OCI-LY7 (cell line): ENCODE measurements around the gene SASH3. TPM values are rescaled to one million over a fixed set of nuclear protein-coding genes. Genes with fewer than 3 reads are reported as not detected.
A peak's percentile ranks its signal among the peaks of the same experiment; 100 is the strongest.

Experiments used
- BruUV-seq: library from RNA; stranded (reverse); fragments of 400-500 nt; replicated peaks from 2 replicates; lab custom pipeline; 2021; lab: Mats Ljungman, UMichigan
- CTCF ChIA-PET: fragments of 300-600 bp; sonication (Branson Sonifier 250); formaldehyde crosslinking; loops from one replicate; lab custom pipeline; 2022; ENCODE audit warnings: antibody characterized with exemption; ENCODE audit not compliant: unreplicated experiment; lab: Charles Lee
- POLR2A ChIA-PET: fragments of 300-600 bp; sonication (Branson Sonifier 250); formaldehyde crosslinking; loops from one replicate; lab custom pipeline; 2022; ENCODE audit warnings: antibody characterized with exemption; lab: Charles Lee
- DNase-seq: peaks from one replicate; pipeline ENCODE4 v3.0.0-alpha.2; 2015; ENCODE audit warnings: low spot score
- H2AFZ ChIP-seq: fragments of 200-600 bp; sonication (generic), shearing (Covaris generic); 2 replicates; pipeline ENCODE4 v1.6.1; 2014; ENCODE audit warnings: mild to moderate bottlenecking, antibody characterized with exemption, low read length, moderate library complexity
- H3K27ac ChIP-seq: fragments of 200-600 bp; sonication (generic); 2 replicates; pipeline ENCODE4 v1.5.1; 2014; ENCODE audit warnings: mixed run types, low read depth, mild to moderate bottlenecking, moderate library complexity, low read length, inconsistent platforms; ENCODE audit not compliant: poor library complexity, severe bottlenecking
- H3K36me3 ChIP-seq: fragments of 200-600 bp; sonication (generic); 2 replicates; pipeline ENCODE4 v1.6.1; 2014; ENCODE audit warnings: mild to moderate bottlenecking, antibody characterized with exemption, low read length, moderate library complexity, mixed read lengths; ENCODE audit not compliant: insufficient read depth
- H3K4me1 ChIP-seq: fragments of 200-600 bp; sonication (generic); 2 replicates; pipeline ENCODE4 v1.5.1; 2014; ENCODE audit warnings: mild to moderate bottlenecking, low read length; ENCODE audit not compliant: insufficient read depth, poor library complexity, severe bottlenecking
- H3K4me2 ChIP-seq: fragments of 200-600 bp; sonication (generic); 2 replicates; pipeline ENCODE4 v1.6.1; 2014; ENCODE audit warnings: mild to moderate bottlenecking, low read length
- H3K4me3 ChIP-seq: fragments of 200-600 bp; sonication (generic); 2 replicates; pipeline ENCODE4 v1.5.1; 2014; ENCODE audit warnings: mild to moderate bottlenecking, low read depth, low read length; ENCODE audit not compliant: poor library complexity, severe bottlenecking
- H3K79me2 ChIP-seq: fragments of 200-600 bp; sonication (generic); 2 replicates; pipeline ENCODE4 v1.6.1; 2016; ENCODE audit warnings: low read depth, mild to moderate bottlenecking, low read length, moderate library complexity, mixed read lengths; ENCODE audit not compliant: insufficient read depth
- H3K9me2 ChIP-seq: fragments of 200-600 bp; sonication (generic); 2 replicates; pipeline ENCODE4 v1.6.1; 2016; ENCODE audit warnings: mild to moderate bottlenecking, low read length, mixed read lengths; ENCODE audit not compliant: insufficient read depth
- H3K9me3 ChIP-seq: fragments of 200-600 bp; sonication (generic); 2 replicates; pipeline ENCODE4 v1.6.1; 2014; ENCODE audit warnings: mild to moderate bottlenecking, mixed run types, low read length, mixed read lengths
- H4K20me1 ChIP-seq: fragments of 200-600 bp; sonication (generic); 2 replicates; pipeline ENCODE4 v1.6.1; 2014; ENCODE audit warnings: mild to moderate bottlenecking, antibody characterized with exemption, low read length, moderate library complexity, mixed read lengths; ENCODE audit not compliant: insufficient read depth
- EZH2phosphoT487 ChIP-seq: fragments of 200-600 bp; sonication (generic); IDR thresholded peaks from 2 replicates; pipeline ENCODE4 v1.6.1; 2018; ENCODE audit warnings: low read depth, borderline replicate concordance, mild to moderate bottlenecking, mixed run types, antibody characterized with exemption, low read length, moderate library complexity, mixed read lengths
- intact Hi-C: fragments of 100-400 bp; cut with micrococcal nuclease; formaldehyde crosslinking; loops from one replicate; pipeline ENCODE4 v1.10.0; 2022; ENCODE audit not compliant: unreplicated experiment
- total RNA-seq, 2 experiments: library from RNA; depleted of rRNA in 1 of 2; stranded (reverse); fragments of >200 nt in 1 of 2; shearing (Covaris generic) in 1 of 2; gene quantifications; 2 replicates each; pipeline ENCODE4 v1.2.3, GENCODE V29; 2014 to 2022
- TF ChIP-seq, protein P1 (sequence below): fragments of 200-600 bp; sonication (generic); conservative IDR thresholded peaks from 2 replicates; pipeline ENCODE4 v1.5.1; 2014; ENCODE audit warnings: mild to moderate bottlenecking, antibody characterized with exemption, low read length, moderate library complexity, mixed read lengths

The SASH3 gene
- total RNA-seq, 2 experiments from 2014 or later = 157 to 194 TPM

DNA sequence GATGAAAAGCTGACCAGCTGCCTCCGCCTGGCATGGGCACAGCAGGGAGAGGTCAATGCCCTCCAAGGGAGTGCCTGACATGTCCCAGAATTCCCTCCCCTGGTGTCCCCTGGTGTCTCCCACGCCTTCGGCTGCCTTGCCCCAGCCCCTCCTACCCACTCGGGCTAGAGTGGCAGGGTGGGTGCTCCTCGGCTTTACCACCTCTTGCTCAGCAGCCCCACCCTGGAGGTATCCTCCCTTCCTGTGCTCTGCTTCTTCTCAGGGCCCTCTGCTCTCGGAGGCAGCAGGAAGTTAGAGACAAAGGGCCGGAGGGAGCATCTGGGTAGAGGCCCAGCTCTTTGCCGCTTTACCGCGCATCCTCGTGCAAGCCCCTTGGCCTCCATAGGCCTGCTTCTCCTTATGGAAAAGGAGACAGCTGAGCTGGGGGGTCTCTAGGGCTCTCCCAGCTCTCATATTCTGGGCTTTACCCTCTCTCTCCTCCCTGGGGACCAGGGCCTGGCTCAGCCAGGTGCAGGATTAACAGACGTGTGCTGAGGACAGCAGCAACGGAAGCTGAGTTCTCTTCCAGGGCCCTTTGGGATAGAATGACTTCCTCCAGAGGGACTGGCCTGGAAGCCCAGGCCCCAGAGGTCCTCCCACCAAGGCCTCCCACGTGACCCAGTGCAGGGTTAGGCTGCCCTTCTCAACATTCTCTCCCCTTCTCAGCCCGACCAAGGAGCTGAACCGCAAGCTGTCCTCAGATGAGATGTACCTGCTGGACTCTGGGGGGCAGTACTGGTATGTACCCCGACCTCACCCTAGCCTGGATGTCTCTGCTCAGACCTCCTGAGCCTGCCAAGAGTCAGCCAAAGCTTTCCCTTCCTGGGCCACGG is 23.7 kb upstream of the SASH3 start:
- H3K9me3 ChIP-seq = no peaks in the 10 kb centered on the region
- no peaks in the 10 kb centered on the region for H3K9me2 ChIP-seq
- no peaks in the 10 kb centered on the region for H3K36me3 ChIP-seq
- BruUV-seq = no TSS peak
- H3K79me2 ChIP-seq = no peaks in the 10 kb centered on the region
- ChIA-PET CTCF (interaction anchor here (0.7 kb wide), 1 partner anchor 16 kb away, joined by 3 read pairs; no protein-coding TSS in a partner anchor), POLR2A (interaction anchor here (0.9 kb wide), 1 partner anchor 25 kb away, joined by 4 read pairs; no protein-coding TSS in a partner anchor)
- no peaks in the 10 kb centered on the region for H4K20me1 ChIP-seq
- TF ChIP-seq, protein P1, sequence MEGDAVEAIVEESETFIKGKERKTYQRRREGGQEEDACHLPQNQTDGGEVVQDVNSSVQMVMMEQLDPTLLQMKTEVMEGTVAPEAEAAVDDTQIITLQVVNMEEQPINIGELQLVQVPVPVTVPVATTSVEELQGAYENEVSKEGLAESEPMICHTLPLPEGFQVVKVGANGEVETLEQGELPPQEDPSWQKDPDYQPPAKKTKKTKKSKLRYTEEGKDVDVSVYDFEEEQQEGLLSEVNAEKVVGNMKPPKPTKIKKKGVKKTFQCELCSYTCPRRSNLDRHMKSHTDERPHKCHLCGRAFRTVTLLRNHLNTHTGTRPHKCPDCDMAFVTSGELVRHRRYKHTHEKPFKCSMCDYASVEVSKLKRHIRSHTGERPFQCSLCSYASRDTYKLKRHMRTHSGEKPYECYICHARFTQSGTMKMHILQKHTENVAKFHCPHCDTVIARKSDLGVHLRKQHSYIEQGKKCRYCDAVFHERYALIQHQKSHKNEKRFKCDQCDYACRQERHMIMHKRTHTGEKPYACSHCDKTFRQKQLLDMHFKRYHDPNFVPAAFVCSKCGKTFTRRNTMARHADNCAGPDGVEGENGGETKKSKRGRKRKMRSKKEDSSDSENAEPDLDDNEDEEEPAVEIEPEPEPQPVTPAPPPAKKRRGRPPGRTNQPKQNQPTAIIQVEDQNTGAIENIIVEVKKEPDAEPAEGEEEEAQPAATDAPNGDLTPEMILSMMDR = peak; percentile 58
- TF ChIP-seq EZH2phosphoT487 = no peak
- 0 out of 2 replicates have a peak overlapping the region, but pooled peaks have one; percentile 42 for H2AFZ ChIP-seq
- peaks cover 50% of the 10 kb centered on the region for H3K4me1 ChIP-seq
- no peak overlapping the region for H3K27ac ChIP-seq
- H3K4me2 ChIP-seq = peak overlapping the region; percentile 36; the same call in 1 of the 2 replicates
- peak; percentile 66 for DNase-seq
- no peak overlapping the region for H3K4me3 ChIP-seq
- intact Hi-C loops = loop anchor here (1.0 kb wide), 1 partner anchor 67 kb away; no protein-coding TSS in a partner anchor

- H3K79me2 ChIP-seq = no peaks in the 10 kb centered on the region
- ChIA-PET CTCF (interaction anchor here (0.8 kb wide), 1 partner anchor 10 kb away, joined by 3 read pairs; no protein-coding TSS in a partner anchor), POLR2A (interaction anchor here (0.6 to 3.6 kb wide), 8 partner anchors 11 to 132 kb away, joined by 3 to 31 read pairs (median 4); no protein-coding TSS in a partner anchor)
- no peaks in the 10 kb centered on the region for H3K36me3 ChIP-seq
- DNase-seq = no peak
- no peak overlapping the region for H3K4me3 ChIP-seq
- H4K20me1 ChIP-seq = no peaks in the 10 kb centered on the region
- peaks cover 65% of the 10 kb centered on the region for H3K4me1 ChIP-seq
- peak overlapping the region; percentile 30 for H3K4me2 ChIP-seq
- BruUV-seq = no TSS peak
- H3K27ac ChIP-seq = peak overlapping the region; percentile 41
- TF ChIP-seq, protein P1 = no peak
- no peak for TF ChIP-seq EZH2phosphoT487
- intact Hi-C loops = loop anchor here (2.0 kb wide), 1 partner anchor 23 kb away; no protein-coding TSS in a partner anchor
- no peaks in the 10 kb centered on the region for H3K9me3 ChIP-seq
- H2AFZ ChIP-seq = peak overlapping the region; percentile 65
- H3K9me2 ChIP-seq = no peaks in the 10 kb centered on the region
Observed at GRCh38 chrX:129759576-129760061, 20.1 kb upstream of the SASH3 start.
